Measurements from ENCODE around the gene CTDSP2.
"Not testable (repeated sequence)": the region's sequence is repeated elsewhere in the genome, so short reads cannot be mapped to it uniquely, and the experiment has no call there.

CTDSP2 gene

DNA sequence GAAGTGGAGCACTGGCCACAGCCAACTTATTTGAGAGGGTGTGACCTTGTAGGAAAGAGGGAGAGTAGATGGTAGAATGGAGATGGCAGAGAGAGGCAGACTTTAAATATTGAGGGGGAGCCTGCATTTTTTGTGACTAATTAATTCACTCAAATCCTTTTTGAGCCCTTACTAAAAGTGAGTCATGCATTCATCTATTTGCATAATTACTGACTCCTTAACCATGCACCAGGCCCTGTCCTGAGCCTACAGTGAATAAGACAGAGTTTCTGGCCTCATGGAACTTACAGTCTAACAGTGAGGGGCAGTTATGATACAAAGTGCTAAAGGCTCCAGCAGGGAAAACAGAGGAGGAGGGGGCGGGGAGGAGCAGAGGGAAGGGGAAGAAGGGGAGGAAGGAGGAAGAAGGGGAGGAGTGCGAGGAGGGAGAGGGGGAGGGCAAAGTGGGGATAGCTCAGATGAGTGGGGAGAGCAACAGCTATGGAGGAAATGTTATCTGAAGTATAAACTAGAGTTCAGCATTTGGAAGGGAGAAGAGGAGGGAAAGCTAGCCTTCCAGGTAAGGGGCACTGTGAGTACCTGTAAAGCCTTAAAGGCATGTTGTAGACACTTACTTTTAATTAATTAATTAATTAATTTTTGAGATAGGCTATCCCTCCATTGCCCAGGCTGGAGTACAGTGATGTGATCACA, 7.5 kb upstream of the CTDSP2 start:
- DNase-seq (ENCODE audit: extremely low read depth in 1 of 2, low read depth in 1 of 2): no peak

DNA sequence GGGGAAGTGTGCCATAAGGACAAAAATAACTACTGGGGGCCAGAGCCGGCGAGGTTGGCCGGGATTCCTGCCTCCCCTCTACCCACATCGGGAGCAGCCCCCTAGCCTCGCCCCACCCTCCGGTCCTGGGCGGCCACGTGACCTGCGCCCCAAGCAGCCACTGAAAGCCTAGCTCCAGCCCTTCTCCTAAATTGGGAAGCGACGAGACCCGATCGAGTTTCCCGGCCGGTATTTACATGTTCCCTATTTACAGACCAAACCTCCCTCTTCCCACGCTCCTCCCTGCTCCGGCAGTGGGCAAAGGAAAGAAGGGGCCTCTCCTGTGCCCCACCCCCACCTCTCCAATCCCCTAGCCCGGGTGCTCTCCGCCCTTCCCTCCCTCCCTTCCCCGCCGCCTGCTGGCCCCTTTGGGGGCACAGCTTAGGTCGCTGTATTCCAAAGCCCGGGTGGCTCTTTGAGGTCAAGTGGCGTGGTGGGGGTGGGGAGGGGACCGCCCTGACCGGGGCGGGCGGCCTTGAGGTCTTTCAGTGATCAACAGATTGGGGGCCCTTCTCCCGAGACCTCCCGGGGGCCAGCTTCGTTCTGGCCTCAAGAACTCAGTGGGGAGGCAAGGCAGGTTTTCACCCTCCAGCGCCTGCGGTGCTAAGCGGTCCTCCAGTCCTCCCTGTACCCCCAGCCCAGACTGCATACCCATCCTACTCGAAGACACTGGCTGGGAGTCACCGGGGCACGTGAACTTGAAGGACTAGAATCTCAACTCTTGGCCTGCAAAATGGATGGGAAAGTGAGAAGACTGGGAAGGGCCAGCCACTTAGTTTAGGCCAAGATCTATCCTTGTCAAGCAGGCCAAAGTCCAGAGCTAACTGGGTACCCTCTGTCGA, 6.3 kb upstream of the CTDSP2 start:
- no peak for DNase-seq (ENCODE audit: extremely low read depth in 1 of 2, low read depth in 1 of 2)

DNA sequence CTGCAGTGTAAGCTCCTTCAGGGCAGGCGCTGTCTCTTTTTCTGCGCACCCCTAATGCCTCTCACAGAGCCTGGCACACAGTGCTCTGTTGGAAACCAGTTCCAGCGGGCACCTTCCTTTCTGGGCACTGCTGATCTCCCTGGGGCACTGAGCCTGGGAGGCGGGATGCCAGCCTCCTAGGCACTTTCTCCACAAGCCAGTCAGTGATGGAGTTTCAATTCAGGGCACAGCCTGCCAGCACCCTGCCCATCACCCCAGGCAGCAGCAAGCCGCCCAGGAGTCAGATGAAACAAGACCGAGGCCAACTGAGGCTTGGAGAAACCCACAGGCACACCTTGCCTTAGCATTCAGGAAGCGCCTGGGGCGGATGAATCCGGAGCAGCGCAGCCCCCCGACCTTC, 5.7 kb upstream of the CTDSP2 start:
- no peak for DNase-seq (ENCODE audit: extremely low read depth in 1 of 2, low read depth in 1 of 2)

DNA sequence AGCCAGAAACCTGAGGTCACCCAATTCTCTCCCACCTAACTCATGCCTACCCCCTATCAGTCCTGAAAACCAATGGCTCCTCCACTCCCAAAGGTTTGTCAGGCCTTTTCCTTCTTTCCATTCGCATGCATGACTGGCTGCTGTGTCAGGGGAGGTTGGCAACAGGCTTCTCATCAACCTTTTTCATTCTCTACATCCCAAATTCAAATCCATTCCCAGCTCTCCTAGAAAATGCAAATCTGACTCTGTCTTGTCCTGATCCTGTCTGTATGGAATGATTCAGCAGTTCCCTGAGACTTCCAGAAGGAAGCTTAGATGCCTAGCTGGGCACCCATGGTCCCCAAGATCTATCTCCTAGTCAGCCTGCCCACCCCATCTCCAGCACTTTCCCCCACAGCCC, 5.0 kb upstream of the CTDSP2 start:
- no peak for DNase-seq (ENCODE audit: extremely low read depth in 1 of 2, low read depth in 1 of 2)

DNA sequence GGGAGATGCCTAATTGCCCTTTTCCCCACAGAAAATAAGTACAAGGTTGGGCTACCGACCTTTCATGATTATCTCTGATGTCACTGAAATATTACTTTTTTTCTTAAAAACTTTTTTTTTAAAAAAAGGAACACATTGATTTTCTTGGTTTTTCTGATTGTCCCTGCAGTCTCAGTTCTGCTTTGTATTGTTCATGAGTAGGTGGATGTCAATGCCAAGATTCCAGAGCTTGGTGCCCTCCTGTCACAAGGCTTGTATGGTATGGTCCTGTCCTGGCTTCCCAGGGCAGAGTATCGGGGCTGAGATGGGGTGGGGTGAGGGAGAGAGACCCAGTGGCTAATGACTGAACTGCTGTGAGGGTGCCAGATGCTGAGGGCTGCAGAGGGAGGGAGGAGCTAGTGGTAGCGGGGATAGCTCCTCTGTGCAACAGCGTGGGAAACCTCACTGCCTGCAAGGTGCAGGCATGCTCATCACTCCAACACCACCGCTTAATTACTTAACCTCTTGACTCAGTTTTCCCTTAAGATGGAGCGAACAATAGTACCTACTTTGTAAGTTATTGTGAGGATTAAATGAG, 4.4 kb upstream of the CTDSP2 start:
- no peak for DNase-seq (ENCODE audit: extremely low read depth in 1 of 2, low read depth in 1 of 2)

DNA sequence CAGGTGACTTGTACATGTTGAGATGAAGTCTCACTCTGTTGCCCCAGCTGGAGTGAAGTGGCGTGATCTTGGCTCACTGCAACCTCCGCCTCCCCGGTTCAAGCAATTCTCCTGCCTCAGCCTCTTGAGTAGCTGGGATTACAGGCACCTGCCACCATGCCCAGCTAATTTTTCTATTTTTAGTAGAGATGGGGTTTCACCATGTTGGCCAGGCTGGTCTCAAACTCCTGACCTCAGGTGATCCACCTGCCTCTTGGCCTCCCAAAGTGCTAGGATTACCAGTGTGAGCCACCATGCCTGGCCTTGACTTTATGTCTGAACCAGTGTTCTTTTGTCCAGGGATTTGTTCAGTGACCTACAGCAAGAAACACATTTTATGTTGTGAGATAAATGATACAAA, 2.9 kb upstream of the CTDSP2 start:
- not testable (repeated sequence) for DNase-seq (ENCODE audit: extremely low read depth in 1 of 2, low read depth in 1 of 2)

DNA sequence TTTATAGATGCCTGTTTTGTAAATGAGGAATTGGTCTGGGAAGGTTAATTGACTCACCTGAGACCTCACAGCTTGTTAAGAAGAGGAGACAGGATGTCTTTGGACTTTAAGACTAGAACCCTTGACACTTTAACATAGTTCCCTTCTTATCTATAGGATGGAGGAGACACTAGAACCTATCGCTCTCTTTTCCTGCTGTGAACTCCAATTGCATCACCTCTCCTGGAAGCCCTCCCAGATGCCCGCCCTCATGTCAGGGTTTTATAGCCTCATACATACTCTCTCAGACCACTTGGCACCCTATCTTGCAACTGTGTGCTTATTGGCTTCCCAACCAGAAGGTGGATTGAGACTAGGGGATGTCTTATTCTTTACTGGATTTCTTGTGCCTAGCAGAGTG, 2.5 kb upstream of the CTDSP2 start:
- no peak for DNase-seq (ENCODE audit: extremely low read depth in 1 of 2, low read depth in 1 of 2)

DNA sequence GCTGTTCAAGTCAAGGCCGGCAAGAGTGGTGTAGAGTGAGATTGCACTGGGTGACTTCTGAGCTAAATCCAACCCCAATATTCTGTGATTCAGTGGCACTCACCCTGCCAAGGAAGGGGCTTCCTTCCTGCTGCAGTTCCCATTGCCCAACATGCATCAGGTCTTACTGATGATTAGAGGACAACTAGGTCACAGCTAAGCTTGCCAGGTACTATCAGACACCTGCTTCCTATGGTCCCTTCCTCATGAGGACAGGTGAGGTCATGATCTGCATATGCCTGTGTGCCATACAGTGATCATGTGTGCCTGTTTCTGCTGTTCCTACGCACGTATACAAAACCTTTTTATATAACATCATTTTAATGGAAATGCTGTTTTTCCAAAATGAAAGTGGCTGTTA, 1.7 kb upstream of the CTDSP2 start:
- DNase-seq (ENCODE audit: extremely low read depth in 1 of 2, low read depth in 1 of 2): no peak

DNA sequence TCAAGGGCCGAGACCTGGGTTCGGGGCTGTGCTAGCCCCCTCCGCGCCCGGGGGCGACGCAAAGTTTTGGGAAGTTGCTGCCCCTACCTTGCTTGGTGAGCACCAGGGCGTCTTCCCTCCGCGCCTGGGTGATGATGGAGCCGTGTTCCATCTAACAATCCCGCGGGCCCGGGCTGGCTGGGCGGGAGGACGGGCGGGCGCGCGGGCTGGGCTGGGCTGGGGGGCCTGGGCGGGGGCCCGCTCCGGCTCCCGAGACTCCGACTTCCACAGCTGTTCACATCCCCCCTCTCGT, 298 bp downstream of the CTDSP2 start:
- no peak for DNase-seq (ENCODE audit: extremely low read depth in 1 of 2, low read depth in 1 of 2)

DNA sequence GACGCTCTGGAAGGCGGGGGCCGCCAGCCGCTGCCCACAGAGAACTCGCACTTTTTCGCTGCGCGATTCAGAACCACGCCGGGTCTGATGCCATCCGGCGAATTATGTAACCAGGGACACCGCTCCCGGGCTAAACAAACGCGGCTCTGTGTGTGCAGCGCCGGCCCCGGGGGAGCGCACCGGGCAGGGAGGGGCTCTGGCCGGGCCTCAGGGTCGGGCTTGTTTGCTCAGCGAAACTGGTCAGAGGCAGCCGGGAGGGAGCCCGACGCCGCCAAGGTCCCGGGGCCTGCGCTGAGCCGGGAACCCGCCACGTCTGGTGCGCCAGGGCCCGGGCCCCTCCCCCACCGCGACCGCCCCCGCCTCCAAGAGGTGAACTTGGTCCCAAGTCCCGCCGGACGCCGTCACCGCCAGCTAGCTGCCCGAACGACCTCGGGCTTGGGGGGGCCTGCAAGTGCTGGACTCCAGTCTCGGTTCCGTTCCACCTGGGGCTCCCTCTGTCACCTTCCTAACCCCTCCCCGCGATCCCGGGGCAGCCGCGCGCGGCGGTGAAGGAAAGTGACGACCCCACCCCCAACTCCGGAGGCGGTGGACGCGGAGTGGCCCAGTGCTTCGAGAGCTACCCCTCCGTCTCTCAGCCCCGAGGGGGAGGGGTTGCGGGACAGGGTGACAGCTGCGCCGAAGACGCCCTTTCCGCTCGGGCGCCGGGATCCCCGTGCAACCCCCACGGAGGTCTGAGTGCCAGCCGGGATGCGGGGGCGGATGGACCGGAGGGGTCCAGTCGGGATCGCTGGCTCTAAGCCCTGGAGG, 848 bp downstream of the CTDSP2 start:
- DNase-seq (ENCODE audit: extremely low read depth in 1 of 2, low read depth in 1 of 2): peak in 1 of 2 donors; percentile 34

DNA sequence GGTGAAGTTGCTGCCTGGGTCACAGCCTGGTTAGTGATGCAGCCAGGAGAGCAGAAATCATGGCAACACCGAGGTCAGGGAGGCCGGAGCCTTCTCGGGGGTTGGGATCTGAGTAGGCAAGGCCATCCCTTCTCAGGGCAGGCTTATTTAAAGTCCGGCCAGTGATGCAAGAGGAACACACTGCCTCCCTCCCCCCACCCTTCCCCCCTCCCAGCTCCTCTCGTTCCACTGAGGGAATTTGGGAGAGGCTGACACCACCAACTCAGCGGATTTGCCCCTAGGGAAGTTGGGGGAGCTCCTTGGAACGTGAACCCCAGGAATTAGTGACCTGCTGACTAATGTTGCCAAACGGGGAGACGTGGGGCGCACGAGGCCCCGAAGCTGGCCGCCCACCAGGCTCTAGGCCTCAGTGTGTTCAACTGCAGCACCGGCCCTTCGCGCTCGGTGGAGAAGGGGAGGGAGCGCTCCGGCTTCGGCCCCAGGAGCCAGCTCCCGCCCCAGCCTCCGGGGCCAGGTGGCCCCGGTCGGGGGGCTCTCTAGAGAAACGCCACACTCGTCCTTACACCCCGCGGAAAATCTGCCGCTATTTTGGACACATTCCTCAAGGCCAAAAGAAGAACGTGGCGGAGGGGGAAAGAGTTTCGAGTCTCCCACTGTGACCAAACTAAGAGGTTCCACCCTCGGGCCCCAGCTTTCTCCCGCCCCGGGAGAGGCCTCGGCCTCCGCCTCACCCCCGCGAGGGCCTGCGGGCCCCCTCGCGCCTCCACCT, 1.6 kb downstream of the CTDSP2 start:
- DNase-seq (ENCODE audit: extremely low read depth in 1 of 2, low read depth in 1 of 2): no peak

DNA sequence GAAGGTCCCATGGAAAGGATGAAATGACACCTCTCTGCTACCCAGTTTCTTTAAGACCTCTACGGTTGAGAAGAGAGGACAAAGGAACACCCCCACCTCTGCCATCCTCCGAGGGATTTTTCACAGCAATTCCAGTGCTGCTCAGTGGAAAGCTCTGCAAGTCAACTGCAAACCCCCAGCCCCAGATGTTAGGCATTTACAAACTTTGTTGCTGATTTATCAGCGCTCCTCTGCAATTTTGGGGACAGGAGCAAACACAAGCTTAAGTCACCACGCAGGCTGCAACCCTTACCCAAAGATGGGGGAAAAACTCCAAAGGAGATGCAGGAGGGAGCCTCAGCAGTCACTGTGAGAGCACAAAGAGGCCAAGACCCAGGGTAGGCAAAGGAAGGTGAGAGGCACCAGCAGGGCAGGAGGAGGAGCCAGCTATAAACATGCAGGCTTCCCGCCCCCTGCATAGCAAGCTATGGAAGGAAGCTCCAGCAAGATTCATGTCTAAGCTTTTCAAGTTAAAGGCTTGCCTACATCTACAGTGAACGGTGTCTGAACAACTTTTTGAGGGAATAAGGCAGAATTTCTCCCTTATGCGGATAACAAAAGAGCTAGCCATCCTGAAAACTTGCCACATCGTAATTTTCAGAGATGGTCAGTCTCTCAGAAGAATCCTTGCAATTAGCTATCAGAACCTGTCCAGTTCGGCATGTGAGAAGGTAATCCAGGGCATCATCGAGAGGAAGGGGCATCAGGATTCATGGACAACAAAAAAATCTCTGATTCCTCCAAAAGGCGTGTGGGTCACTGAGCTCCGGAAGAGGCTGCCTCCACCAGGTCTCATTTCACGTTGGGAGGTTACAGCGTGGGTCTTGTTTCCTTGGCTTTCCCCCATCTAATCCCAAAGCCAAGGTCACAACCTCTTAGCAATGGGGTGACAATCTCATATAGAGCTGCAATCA, 3.9 kb downstream of the CTDSP2 start:
- DNase-seq (ENCODE audit: extremely low read depth in 1 of 2, low read depth in 1 of 2): no peak

DNA sequence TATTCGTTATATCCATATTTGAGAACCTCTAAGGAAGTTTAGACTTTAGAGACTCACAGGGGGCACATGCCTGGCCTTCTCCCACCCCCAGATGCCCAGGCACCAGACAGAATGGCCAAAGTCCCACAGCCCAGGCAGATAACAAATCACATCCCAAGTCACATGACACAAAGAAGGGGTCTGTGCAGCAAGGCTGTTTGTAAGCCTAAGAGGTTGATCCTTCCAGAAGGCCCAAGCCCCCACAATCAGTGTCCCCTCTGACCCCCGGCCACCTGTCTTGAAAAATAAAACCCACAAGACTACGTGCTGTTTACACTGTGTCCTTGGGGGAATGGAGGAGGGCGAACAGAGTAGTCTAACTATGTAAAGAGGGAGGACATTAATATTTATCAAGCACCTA, 5.1 kb downstream of the CTDSP2 start:
- DNase-seq (ENCODE audit: extremely low read depth in 1 of 2, low read depth in 1 of 2): no peak

DNA sequence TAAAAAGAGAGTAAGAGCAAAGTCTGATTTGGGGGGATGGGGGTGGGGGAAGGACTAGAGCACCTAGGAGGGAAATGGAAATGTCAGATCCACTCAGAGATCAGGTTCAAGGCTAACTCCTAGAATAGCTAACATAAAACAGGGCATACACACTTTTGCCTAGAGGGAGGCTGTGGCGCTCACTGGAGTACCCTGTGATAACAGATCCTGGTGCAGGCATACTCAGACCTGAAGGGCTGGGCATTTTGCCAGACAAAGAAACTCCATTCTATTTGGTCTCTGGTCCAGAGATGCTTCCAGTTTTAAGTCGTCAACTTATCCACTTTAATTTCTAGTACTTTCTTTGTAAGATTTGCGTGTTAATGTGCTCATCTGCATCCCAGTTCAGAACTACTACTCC, 5.8 kb downstream of the CTDSP2 start:
- DNase-seq (ENCODE audit: extremely low read depth in 1 of 2, low read depth in 1 of 2): no peak

DNA sequence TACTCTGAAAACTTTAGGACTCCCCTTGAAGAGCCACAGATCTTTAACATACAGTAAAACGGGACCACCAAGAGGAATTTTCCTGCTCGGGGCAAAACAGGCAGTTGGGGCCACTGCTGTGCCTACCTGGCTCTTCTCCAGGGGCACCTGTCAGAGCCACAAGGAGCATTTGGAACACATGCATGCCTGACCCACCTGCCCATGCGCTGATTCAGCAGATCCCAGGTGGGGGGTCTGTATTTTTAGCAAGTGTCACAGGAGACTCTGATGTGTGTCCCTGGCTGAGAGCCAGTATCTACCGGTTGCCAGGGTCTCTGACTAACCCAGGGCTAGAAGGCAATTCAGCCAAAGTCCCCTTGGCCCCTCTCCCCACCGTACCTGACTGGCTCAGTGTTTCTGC, 6.5 kb downstream of the CTDSP2 start:
- DNase-seq (ENCODE audit: extremely low read depth in 1 of 2, low read depth in 1 of 2): no peak

DNA sequence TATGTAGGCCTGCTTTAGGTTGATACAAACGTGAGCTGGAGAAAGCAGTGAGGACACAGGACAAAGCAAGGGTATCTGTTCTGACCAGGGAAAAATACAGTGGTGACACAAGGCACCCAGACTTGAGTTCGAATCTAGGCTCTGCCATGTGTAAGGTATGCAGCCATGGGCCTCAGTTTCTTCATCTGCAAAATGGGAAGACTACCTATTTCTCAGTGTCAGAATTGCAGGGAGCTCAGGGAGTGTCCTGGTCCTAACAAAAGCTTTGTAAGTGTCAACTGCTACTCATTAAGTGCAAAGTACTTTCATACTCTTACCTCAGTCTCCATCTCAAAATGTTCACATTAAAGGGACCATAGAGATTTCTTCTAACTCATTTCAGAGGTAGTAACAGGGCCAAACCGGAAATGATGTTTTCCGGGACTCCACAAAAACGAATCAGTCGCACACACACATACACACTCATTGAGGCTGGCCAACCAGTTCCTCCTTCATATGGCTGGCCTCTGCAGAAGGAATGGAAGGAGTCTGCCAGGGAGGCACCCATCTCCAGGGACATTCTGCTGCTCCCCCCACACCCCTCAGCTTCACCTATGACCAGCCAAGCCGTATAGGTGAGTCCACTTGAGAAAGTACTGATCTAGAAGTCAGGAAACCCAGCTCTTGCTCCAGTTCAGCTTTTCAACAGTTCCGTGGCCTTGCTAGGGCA, 7.8 kb downstream of the CTDSP2 start:
- DNase-seq (ENCODE audit: extremely low read depth in 1 of 2, low read depth in 1 of 2): no peak

DNA sequence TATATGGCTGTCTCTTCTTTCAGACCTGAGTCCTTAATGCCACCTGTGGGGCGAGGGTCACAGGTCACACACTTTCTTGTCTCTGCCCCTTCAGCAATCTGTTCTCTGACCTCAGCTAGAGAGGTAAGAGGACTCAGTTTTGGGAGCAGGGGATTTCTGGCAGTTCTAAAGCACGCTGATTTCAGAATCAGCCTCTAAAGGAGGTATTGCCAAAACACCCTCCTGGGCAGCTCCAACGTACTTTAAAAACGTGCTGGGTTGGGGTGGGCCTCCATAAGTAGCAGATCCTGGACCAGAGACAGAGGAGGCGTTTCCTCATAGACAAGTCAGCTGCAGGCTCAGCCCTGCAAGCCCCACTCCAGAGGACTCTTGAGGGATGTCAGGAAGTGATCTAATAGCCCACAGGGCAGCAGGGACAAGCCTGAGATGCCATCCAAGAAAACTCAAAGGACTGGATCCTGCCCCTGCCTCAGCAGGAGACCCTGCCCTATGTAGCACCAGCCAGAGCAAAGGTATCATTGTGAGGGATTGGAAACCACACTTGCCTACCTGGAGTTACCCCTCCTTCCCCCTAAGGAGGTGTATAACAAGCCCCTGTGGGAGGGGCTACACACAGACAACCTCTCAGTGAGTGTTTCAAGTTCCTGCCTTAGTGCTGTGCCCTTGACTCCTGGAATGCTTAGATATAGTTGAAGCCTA, 8.5 kb downstream of the CTDSP2 start:
- DNase-seq (ENCODE audit: extremely low read depth in 1 of 2, low read depth in 1 of 2): no peak

All from activated CD8-positive, alpha-beta memory T cell treated with anti-CD3 and anti-CD28 coated beads for 1 hour (primary cell).